GF-D8 (cell line): ENCODE measurements around the gene LEKR1.
"Not testable (repeated sequence)": the region's sequence is repeated elsewhere in the genome, so short reads cannot be mapped to it uniquely, and the experiment has no call there.

Experiments
- DNase-seq: peaks from one replicate; lab custom pipeline; 2025; lab: John Stamatoyannopoulos, UW

LEKR1 gene

GRCh38 chr3:156806698-156807097 lies 19.5 kb upstream of the LEKR1 start:
- DNase-seq: no peak

DNA sequence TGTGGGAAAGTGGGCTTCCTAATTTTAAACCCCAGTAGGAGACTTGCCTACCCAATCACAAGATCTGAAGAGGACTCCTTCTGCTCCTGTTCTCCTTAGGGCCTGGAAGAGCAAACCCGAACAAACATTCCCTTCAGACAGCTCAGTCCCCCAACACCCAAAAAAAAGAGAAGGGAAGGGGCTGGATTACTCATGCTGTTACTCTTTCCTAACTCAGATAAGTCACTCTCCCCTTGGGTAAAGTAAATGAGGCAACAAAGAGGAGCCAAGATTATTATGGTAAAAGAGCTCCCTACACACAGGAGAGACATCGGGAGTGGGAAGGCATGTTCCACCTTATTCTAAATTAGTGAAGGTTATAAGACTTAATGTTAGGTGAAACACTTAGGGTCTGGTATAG lies 18.1 kb upstream of the LEKR1 start:
- DNase-seq: no peak

DNA sequence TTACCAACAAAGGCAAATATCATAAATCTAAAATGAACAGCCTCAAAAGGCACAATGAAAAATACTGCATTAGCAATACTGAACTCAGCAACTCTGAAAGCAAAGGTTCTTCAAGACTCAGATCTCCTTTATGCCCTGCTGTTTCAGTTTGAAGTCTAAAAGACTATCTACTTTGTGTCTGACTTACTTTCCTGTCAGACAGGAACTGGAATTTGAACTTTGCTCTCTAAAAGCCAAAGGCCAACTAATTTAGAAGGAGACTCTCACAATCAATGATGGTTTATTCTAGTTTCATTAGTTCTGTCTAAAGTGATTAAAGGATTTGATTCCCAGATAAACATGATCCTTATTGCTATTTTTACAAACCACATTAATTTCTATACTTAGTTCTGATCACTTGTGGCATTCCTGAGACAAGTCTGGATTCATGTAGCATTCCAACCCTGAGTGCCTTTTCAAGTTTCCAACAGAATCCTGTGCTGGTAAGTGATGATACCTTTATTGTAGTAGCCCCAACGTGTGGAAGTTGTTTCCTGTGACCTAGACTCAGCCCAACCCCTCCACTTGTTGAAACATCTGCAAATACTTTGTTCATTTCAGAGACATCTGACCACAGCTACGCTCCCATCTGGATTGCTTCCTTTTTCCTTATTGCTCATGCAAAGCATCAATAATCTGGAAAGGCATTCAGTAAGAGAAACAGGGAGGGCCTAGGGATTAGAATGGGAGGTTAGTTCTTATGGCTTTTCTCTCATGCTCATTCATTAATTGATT lies 14.9 kb upstream of the LEKR1 start:
- DNase-seq: no peak

GRCh38 chr3:156812521-156813335 lies 13.4 kb upstream of the LEKR1 start:
- no peak for DNase-seq

- no peak for DNase-seq
These were observed 11.9 kb upstream of the LEKR1 start for GRCh38 chr3:156814295-156814694.

- DNase-seq: no peak
These were observed 9.9 kb upstream of the LEKR1 start for GRCh38 chr3:156816091-156816793.

GRCh38 chr3:156816794-156817645 lies 9.1 kb upstream of the LEKR1 start:
- DNase-seq: peak; percentile 4

DNA sequence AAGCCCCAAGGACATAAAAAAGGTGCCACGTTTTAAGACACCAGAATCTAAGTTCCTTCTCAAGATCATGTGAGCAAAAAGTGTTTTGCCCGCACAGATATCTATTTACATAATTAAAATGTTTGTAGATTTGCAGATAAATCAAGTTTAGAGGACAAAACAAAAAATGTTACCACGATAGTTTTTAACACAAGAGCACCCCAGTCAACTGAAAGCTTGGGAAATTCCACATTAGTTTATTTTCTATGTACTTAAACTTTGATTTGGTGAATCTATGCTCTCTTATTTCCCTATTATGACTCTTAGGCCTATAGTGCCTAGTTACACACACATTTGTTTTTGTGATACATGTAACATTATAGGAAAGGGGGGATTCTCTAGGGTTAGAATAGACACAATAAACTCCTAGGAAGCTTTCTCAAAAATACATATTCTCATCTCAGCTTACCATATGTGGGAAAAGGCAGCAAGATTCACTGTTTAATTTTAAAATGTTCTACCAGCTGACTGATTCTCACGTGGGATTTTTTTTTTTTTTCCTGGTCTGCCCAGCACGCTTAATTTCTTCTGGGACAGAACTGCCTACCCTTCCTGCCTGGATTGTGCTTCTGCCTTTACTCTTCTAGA lies 8.4 kb upstream of the LEKR1 start:
- no peak for DNase-seq

GRCh38 chr3:156818273-156818651 lies 7.9 kb upstream of the LEKR1 start:
- no peak for DNase-seq

DNA sequence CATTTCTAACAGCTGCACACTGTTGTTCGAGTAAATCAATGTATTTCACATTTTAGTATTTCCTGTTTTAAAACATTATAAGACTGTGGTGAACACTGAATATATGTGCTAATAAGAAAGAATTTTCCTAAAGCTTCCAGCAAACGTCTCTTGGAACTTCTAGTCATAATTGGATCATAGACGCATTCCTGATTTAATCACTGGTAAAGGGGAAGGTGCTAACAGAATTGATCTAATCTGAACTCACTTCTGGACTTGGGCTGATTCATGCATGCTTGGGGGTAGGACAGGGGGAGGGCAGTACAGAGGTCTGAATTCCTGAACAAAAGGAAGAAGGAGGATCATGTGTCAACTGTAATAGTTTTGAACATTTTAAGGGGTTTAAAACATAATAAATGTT lies 7.3 kb upstream of the LEKR1 start:
- DNase-seq: no peak

GRCh38 chr3:156819842-156820691 lies 6.1 kb upstream of the LEKR1 start:
- DNase-seq: no peak

DNA sequence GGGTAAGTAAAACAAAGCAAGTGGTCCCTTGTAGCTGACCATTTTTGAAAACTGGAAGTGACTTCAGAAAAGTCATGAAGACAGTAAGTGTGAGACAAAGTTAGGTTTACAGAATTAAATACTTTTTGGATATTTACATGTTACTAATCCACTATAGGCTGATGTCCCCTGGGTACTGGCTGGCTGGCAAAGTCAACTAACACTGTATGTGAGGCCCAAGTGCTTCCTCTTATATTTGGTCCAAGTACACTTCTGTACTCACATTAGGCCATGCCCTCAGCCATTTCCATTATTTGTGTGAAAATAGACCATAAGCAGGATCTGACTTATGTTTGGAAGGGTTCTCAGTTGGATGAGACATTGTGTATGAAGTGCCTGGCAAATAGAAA lies 5.5 kb upstream of the LEKR1 start:
- DNase-seq: no peak

- not testable (repeated sequence) for DNase-seq
These were observed 3.4 kb upstream of the LEKR1 start for GRCh38 chr3:156822626-156823260.

- peak; percentile 58 for DNase-seq
These were observed 384 bp upstream of the LEKR1 start for GRCh38 chr3:156825795-156826143.

DNA sequence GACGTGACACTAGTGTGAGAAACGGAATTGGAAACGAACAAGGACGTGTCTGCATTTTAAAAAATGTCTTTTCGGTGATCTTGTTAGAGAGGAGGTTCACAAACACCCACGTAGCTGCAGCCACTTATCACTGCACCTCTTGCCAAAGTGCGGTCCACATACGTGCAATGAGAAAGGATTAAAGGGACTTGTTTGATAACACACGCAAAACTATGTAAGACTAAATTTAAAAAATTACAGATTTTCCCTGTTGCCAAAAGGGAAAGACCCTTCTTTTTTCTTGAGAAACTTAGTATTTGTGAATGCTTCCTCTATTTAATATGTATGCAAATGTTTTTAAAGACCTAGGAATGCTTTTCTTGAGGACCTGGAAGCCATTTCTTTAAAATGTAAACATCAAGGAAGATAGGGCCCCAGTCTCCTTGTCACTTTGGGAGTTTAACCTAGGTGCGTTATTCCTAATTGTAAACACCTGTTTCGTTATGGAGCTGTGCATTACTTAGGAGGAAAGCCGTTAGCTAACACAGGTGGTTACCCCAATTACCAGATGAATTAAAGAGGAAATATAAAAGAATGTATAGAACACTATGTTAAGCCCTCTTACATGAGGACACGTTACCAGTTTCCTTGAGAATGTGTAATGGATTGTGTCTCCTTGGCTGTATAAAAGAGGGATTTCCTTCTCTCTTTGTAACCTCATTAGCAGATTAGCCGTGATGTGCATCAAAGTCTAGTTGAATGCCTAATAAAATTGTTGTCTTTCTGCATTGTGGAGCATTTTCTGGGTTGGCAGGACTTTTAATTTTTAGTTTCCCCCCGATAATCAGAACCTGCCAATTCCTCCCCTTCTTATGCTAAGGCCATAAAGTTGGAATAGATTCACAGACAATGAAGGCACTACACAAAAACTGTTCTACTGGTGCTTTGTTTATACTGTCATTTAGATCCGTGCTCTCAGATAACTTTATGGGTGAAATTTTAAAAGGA lies 1.0 kb downstream of the LEKR1 start:
- no peak for DNase-seq

DNA sequence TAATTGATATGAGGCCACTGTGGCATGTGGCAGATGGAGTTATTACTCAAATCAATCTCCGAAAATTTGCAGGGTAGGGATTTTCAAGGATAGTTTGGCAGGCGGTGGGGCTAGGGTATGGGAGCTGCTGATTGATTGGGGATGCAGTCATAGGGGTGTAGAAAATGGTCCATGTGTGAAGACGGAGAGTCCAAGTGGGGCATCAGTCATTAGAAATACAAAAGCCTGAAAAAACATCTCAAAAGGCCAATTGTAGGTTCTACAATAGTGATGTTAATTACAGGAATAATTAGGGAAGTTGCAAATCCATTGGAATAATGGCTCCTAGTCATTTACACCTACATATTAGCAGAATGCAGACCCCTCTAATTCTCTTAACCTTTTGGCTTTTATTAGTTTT lies 4.9 kb downstream of the LEKR1 start:
- no peak for DNase-seq

DNA sequence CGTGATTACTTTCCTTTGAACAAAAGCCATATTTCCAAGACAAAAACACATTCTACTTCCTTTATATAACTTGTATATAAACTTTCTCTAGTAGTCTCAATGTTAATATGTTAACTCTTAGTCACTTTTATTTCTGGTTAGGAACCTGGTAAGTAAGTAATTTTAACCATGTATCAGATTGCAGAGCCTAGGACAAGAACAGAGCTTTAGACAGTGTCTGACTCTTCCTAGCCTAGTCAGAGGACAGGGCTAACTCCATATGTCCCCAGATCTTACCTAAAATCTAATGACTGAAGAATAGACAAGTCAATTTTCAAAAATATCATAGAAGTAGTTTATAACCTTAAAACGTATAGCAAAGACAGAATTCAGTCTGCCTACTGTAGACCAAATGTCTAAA lies 8.3 kb downstream of the LEKR1 start:
- no peak for DNase-seq

DNA sequence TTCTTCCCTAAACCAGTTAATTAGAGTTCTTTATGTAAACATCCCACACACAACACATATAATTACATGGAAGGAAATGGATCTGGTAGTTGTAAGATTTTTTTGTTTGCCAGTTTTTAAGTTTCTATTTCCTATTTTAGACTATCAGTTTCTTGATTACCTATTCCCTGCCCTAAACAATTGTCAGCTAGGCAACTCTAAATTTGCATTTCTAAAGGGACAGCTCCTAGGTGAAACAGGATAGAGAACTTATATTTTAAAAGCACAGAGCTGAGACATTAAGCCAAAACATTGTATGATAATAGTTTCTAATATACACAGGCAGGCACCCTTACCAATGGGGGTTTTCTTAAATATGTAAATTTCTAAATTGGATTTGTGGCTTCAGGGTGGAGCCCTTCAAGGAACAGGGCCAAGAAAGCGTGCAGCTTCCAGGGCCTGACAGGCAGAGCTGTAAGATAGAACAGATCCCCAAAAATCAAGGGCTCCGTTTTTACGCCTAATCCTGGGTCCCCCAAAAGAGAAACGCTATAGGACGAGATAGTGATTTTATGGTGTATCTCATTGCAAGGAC lies 8.9 kb downstream of the LEKR1 start:
- no peak for DNase-seq

DNA sequence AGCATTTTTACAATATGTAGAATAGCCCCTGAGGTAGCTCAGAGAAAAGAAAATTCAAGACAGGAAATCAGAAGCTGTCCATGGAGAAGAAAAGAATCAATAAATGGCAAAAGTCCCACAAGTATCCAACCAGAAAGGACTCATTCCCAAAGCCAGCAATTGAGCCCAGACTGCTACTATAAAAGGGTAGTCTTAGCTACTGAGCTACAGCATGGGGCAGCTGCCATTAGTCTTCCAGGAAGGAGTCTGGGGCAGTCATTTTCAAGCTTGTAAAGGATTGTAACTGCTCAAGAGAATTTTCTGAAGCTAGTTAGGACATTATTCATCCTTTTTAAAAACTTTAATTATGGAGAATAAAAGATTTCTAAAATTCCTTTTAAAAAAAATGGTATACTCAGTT lies 10.5 kb downstream of the LEKR1 start:
- DNase-seq: no peak
